ENCODE measurements around the gene MAS1. TPM values are rescaled to one million over a fixed set of nuclear protein-coding genes. Genes with fewer than 3 reads are reported as not detected.

The MAS1 gene
- total RNA-seq, 1 experiment from 2014 or later = not detected

DNA sequence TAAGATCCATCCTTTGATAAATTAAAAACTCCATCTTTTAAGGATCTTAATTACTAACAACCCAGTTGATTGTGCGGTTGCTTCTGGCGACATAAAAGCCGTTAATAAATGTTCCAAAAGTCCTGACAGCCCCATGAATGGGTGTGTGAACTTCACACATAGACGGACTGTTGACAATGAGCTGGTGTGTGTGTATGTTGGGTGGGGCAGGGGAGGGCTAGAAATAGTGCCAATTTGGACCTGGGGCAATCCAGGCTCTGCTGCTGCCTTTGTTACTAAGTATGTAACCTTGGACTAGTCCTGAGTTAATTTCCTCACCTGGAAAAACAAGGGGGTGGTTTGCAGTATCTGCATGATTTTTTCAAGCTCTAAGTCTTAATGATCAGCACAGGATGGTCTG is 4.2 kb downstream of the MAS1 start:
- H3K36me3 ChIP-seq (ENCODE audit: insufficient read depth, low read length, poor library complexity, severe bottlenecking) = no peaks in the 10 kb centered on the region
- no peaks in the 10 kb centered on the region for H3K9me3 ChIP-seq (ENCODE audit: low read depth, low read length, poor library complexity, severe bottlenecking)
- no TSS peak for BruUV-seq (replicated peaks)
- H3K27me3 ChIP-seq (replicated peaks; ENCODE audit: insufficient read depth, low read depth, low read length, poor library complexity) = peaks cover 50% of the 10 kb centered on the region
- no peak for DNase-seq (ENCODE audit: low spot score)
- H3K4me3 ChIP-seq (ENCODE audit: low read depth, low read length, poor library complexity, severe bottlenecking) = no peak overlapping the region
- no peaks in the 10 kb centered on the region for H3K4me1 ChIP-seq (ENCODE audit: insufficient read depth, low read length, poor library complexity, severe bottlenecking)
- TF ChIP-seq, protein P1, sequence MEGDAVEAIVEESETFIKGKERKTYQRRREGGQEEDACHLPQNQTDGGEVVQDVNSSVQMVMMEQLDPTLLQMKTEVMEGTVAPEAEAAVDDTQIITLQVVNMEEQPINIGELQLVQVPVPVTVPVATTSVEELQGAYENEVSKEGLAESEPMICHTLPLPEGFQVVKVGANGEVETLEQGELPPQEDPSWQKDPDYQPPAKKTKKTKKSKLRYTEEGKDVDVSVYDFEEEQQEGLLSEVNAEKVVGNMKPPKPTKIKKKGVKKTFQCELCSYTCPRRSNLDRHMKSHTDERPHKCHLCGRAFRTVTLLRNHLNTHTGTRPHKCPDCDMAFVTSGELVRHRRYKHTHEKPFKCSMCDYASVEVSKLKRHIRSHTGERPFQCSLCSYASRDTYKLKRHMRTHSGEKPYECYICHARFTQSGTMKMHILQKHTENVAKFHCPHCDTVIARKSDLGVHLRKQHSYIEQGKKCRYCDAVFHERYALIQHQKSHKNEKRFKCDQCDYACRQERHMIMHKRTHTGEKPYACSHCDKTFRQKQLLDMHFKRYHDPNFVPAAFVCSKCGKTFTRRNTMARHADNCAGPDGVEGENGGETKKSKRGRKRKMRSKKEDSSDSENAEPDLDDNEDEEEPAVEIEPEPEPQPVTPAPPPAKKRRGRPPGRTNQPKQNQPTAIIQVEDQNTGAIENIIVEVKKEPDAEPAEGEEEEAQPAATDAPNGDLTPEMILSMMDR (conservative IDR thresholded peaks at IDR 0.05; ENCODE audit: low read depth, low read length) = no peak
- no peak for TF ChIP-seq EZH2 (IDR thresholded peaks at IDR 0.05; ENCODE audit: borderline replicate concordance, low read depth, low read length, poor library complexity, severe bottlenecking)
- ChIA-PET POLR2A (ENCODE audit: low non-redundant PET) (no interaction called here), CTCF (no interaction called here)
- H3K27ac ChIP-seq (ENCODE audit: low read depth, low read length, poor library complexity, severe bottlenecking) = no peak overlapping the region
- intact Hi-C loops (cut with micrococcal nuclease; ENCODE audit: unreplicated experiment) = no loop called here

DNA sequence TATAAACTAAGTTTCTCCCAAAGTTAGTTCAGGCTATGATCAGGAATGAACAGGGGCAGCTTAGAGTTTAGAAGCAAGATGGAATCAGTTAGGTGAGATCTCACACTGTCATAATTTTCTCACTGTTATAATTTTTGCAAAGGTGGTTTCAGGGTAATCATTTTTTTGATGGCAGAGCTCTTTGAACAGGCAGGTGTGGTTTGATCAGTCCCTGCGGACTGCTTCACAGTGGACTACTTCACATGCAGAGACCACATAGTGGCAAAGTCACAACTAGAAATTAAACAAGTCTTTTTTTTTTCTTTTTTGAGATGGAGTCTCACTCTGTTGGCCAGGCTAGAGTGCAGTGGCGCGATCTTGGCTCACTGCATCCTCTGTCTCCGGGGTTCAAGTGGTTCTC is 6.8 kb downstream of the MAS1 start:
- H3K27ac ChIP-seq (ENCODE audit: low read depth, low read length, poor library complexity, severe bottlenecking) = no peak overlapping the region
- no peaks in the 10 kb centered on the region for H3K4me1 ChIP-seq (ENCODE audit: insufficient read depth, low read length, poor library complexity, severe bottlenecking)
- POLR2A ChIA-PET (ENCODE audit: low non-redundant PET) = no interaction called here
- no peaks in the 10 kb centered on the region for H3K36me3 ChIP-seq (ENCODE audit: insufficient read depth, low read length, poor library complexity, severe bottlenecking)
- peaks cover 25% of the 10 kb centered on the region for H3K27me3 ChIP-seq (replicated peaks; ENCODE audit: insufficient read depth, low read depth, low read length, poor library complexity)
- CTCF ChIA-PET = no interaction called here
- DNase-seq (ENCODE audit: low spot score) = no peak
- intact Hi-C loops (cut with micrococcal nuclease; ENCODE audit: unreplicated experiment) = no loop called here
- H3K4me3 ChIP-seq (ENCODE audit: low read depth, low read length, poor library complexity, severe bottlenecking) = no peak overlapping the region
- TF ChIP-seq EZH2 (IDR thresholded peaks at IDR 0.05; ENCODE audit: borderline replicate concordance, low read depth, low read length, poor library complexity, severe bottlenecking) = no peak
- TF ChIP-seq, protein P1 (conservative IDR thresholded peaks at IDR 0.05; ENCODE audit: low read depth, low read length) = no peak
- BruUV-seq (replicated peaks) = no TSS peak
- H3K9me3 ChIP-seq (ENCODE audit: low read depth, low read length, poor library complexity, severe bottlenecking) = no peaks in the 10 kb centered on the region

DNA sequence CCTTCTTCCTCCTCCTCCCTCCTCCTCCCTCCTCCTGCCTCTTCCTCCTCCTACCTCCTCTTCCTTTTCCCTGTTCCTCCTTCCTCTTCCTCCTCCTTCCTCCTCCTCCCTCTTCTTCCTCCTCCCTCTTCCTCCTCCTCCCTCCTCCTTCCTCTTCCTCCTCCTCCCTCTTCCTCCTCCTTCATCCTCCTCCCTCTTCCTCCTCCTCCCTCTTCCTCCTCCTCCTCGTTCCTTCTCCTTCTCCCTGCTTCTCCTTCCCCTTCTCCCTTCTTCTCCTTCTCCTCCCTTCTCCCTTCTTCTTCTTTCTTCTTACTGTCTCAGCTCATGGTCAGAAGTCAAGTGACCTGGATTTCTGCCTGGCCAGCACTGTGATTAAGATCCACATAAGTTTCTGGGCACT is 7.7 kb downstream of the MAS1 start:
- TF ChIP-seq, protein P1 (conservative IDR thresholded peaks at IDR 0.05; ENCODE audit: low read depth, low read length) = no peak
- Histone ChIP-seq H3K4me1 (ENCODE audit: insufficient read depth, low read length, poor library complexity, severe bottlenecking) (no peaks in the 10 kb centered on the region), H3K4me3 (ENCODE audit: low read depth, low read length, poor library complexity, severe bottlenecking) (no peak overlapping the region), H3K36me3 (ENCODE audit: insufficient read depth, low read length, poor library complexity, severe bottlenecking) (no peaks in the 10 kb centered on the region), H3K9me3 (ENCODE audit: low read depth, low read length, poor library complexity, severe bottlenecking) (no peaks in the 10 kb centered on the region), H3K27me3 (replicated peaks; ENCODE audit: insufficient read depth, low read depth, low read length, poor library complexity) (peaks cover 22% of the 10 kb centered on the region), H3K27ac (ENCODE audit: low read depth, low read length, poor library complexity, severe bottlenecking) (no peak overlapping the region)
- no TSS peak for BruUV-seq (replicated peaks)
- DNase-seq (ENCODE audit: low spot score) = no peak
- intact Hi-C loops (cut with micrococcal nuclease; ENCODE audit: unreplicated experiment) = no loop called here
- ChIA-PET POLR2A (ENCODE audit: low non-redundant PET) (no interaction called here), CTCF (no interaction called here)

Data from A673 (cell line).